Measurements from ENCODE around the gene IGSF9B.

Gene IGSF9B

GRCh38 chr11:133917921-133918607 is 38.7 kb downstream of the IGSF9B start:
- DNase-seq: no peak

- no peak for DNase-seq
Measured at GRCh38 chr11:133916784-133917440, 39.9 kb downstream of the IGSF9B start.

GRCh38 chr11:133913761-133914160 is 43.0 kb downstream of the IGSF9B start:
- DNase-seq: no peak

- no peak for DNase-seq
Measured at GRCh38 chr11:133911171-133911570, 45.6 kb downstream of the IGSF9B start.

- no peak for DNase-seq
Measured at GRCh38 chr11:133910101-133910500, 46.7 kb downstream of the IGSF9B start.

- no peak for DNase-seq
Measured at GRCh38 chr11:133908827-133909226, 47.9 kb downstream of the IGSF9B start.

- DNase-seq: peak; percentile 40 to 46
Measured at GRCh38 chr11:133907841-133908241, 48.9 kb downstream of the IGSF9B start.

- no peak for DNase-seq
Measured at GRCh38 chr11:133907216-133907615, 49.6 kb downstream of the IGSF9B start.

GRCh38 chr11:133906746-133907145 is 50.0 kb downstream of the IGSF9B start:
- DNase-seq: no peak

GRCh38 chr11:133906241-133906640 is 50.5 kb downstream of the IGSF9B start:
- no peak for DNase-seq

- DNase-seq: no peak
Measured at GRCh38 chr11:133905677-133906156, 51.1 kb downstream of the IGSF9B start.

GRCh38 chr11:133904818-133905515 is 51.8 kb downstream of the IGSF9B start:
- no peak for DNase-seq

GRCh38 chr11:133903875-133904817 is 52.6 kb downstream of the IGSF9B start:
- no peak for DNase-seq

- DNase-seq: no peak
Measured at GRCh38 chr11:133903056-133903455, 53.7 kb downstream of the IGSF9B start.

- no peak for DNase-seq
Measured at GRCh38 chr11:133902506-133902905, 54.3 kb downstream of the IGSF9B start.

- no peak for DNase-seq
Measured at GRCh38 chr11:133901999-133902398, 54.8 kb downstream of the IGSF9B start.

GRCh38 chr11:133901316-133901715 is 55.5 kb downstream of the IGSF9B start:
- no peak for DNase-seq

- no peak for DNase-seq
Measured at GRCh38 chr11:133900176-133901105, 56.3 kb downstream of the IGSF9B start.

GRCh38 chr11:133898770-133899115 is 58.0 kb downstream of the IGSF9B start:
- no peak for DNase-seq

GRCh38 chr11:133898031-133898769 is 58.6 kb downstream of the IGSF9B start:
- no peak for DNase-seq

- DNase-seq: no peak
Measured at GRCh38 chr11:133897331-133897650, 59.5 kb downstream of the IGSF9B start.

Measured in cerebellar nuclear complex (tissue), 1 donor.